COLO668 (cell line): ENCODE measurements around the gene ZNF865.

Experiments
- DNase-seq: peaks from one replicate; lab custom pipeline; 2025; ENCODE audit not compliant: unreplicated experiment; lab: John Stamatoyannopoulos, UW

The ZNF865 gene

GRCh38 chr19:55656988-55657747, 51.7 kb downstream of the ZNF865 start:
- DNase-seq = peak; percentile 18

GRCh38 chr19:55658846-55659459, 53.5 kb downstream of the ZNF865 start:
- no peak for DNase-seq

- DNase-seq = no peak
Observed at GRCh38 chr19:55659822-55660221, 54.4 kb downstream of the ZNF865 start.

- no peak for DNase-seq
Observed at GRCh38 chr19:55660404-55660803, 55.0 kb downstream of the ZNF865 start.

- DNase-seq = no peak
Observed at GRCh38 chr19:55660991-55661390, 55.5 kb downstream of the ZNF865 start.

- no peak for DNase-seq
Observed at GRCh38 chr19:55661826-55662225, 56.4 kb downstream of the ZNF865 start.

- no peak for DNase-seq
Observed at GRCh38 chr19:55663846-55664536, 58.5 kb downstream of the ZNF865 start.

GRCh38 chr19:55666343-55667005, 61.0 kb downstream of the ZNF865 start:
- no peak for DNase-seq
